Suprapubic skin (tissue), 4 donors: ENCODE data around the gene ATXN2. TPM values are rescaled to one million over a fixed set of nuclear protein-coding genes. Genes with fewer than 3 reads are reported as not detected.
A peak's percentile ranks its signal among the peaks of the same experiment; 100 is the strongest.

ENCODE experiments used
- DNase-seq, 2 donors: peaks; one replicate each; pipeline ENCODE4 v3.0.0-alpha.2; 2019; ENCODE audit warnings: low spot score in 2 of 2
- H3K27ac ChIP-seq: fragments of 200-600 bp; sonication (generic); one replicate; pipeline ENCODE4 v1.5.1; 2019
- H3K27me3 ChIP-seq: fragments of 200-600 bp; sonication (generic); one replicate; pipeline ENCODE4 v1.5.1; 2019
- H3K36me3 ChIP-seq: fragments of 200-600 bp; sonication (generic); one replicate; pipeline ENCODE4 v1.5.1; 2019
- H3K4me1 ChIP-seq: fragments of 200-600 bp; sonication (generic); one replicate; pipeline ENCODE4 v1.5.1; 2019
- H3K4me3 ChIP-seq: fragments of 200-600 bp; sonication (generic); one replicate; pipeline ENCODE4 v1.5.1; 2019; ENCODE audit warnings: mild to moderate bottlenecking
- H3K9me3 ChIP-seq: fragments of 200-600 bp; sonication (generic); one replicate; pipeline ENCODE4 v1.5.1; 2019
- CTCF ChIP-seq, 2 donors: fragments of 200-600 bp in 1 of 2; fragments of 450-650 bp in 1 of 2; sonication (generic) in 1 of 2; IDR thresholded peaks; one replicate each; pipeline ENCODE4 v1.5.1; 2016 to 2019; ENCODE audit warnings: antibody characterized with exemption in 2 of 2, mild to moderate bottlenecking in 1 of 2, moderate library complexity in 1 of 2
- EP300 ChIP-seq: sonication (generic); formaldehyde crosslinking; IDR thresholded peaks from one replicate; pipeline ENCODE4 v1.6.1; 2017; ENCODE audit warnings: antibody characterized with exemption
- POLR2A ChIP-seq, 2 donors: fragments of 450-650 bp; IDR thresholded peaks; one replicate each; pipeline ENCODE4 v1.6.1; 2017; ENCODE audit warnings: antibody characterized with exemption in 2 of 2, mild to moderate bottlenecking in 2 of 2, moderate library complexity in 2 of 2
- POLR2AphosphoS5 ChIP-seq, 3 donors: sonication (generic); formaldehyde crosslinking; IDR thresholded peaks; one replicate each; pipeline ENCODE4 v1.6.1; 2017; ENCODE audit warnings: antibody characterized with exemption in 3 of 3
- WGBS: methylation state at CpG from one replicate; pipeline ENCODE4 v1.1.5; 2018; 5-methylcytosine and 5-hydroxymethylcytosine counted together
- total RNA-seq, 4 donors: library from RNA; depleted of rRNA; stranded (reverse); fragments of >200 nt; gene quantifications; one replicate each; pipeline ENCODE4 v1.1.0, GENCODE V29; 2016

The ATXN2 gene
- total RNA-seq, 4 donors from 2014 or later = 23.3 to 62.8 (median 35.8) TPM

GRCh38 chr12:111640506-111640905, 41.4 kb upstream of the ATXN2 start:
- H3K36me3 ChIP-seq = peaks cover 33% of the 10 kb centered on the region
- no peak for DNase-seq
- no peaks in the 10 kb centered on the region for H3K9me3 ChIP-seq
- H3K27ac ChIP-seq = no peak overlapping the region
- H3K27me3 ChIP-seq = no peaks in the 10 kb centered on the region
- TF ChIP-seq POLR2AphosphoS5 (IDR thresholded peaks at IDR 0.05) (no peak), POLR2A (IDR thresholded peaks at IDR 0.05) (no peak)
- H3K4me3 ChIP-seq = no peak overlapping the region
- 92% methylated on average over 5 of the region's 5 CpGs for WGBS
- H3K4me1 ChIP-seq = peaks cover 24% of the 10 kb centered on the region

- TF ChIP-seq CTCF (IDR thresholded peaks at IDR 0.05) = no peak
- TF ChIP-seq POLR2A (IDR thresholded peaks at IDR 0.05) = no peak
- TF ChIP-seq POLR2AphosphoS5 (IDR thresholded peaks at IDR 0.05) = no peak
- no peak for TF ChIP-seq EP300
- peaks cover 13% of the 10 kb centered on the region for H3K36me3 ChIP-seq
- no peak overlapping the region for H3K4me3 ChIP-seq
- WGBS = 66% methylated on average over 6 of the region's 6 CpGs
- no peaks in the 10 kb centered on the region for H3K9me3 ChIP-seq
- no peak overlapping the region for H3K27ac ChIP-seq
- no peak for DNase-seq
- peaks cover 27% of the 10 kb centered on the region for H3K4me1 ChIP-seq
- no peaks in the 10 kb centered on the region for H3K27me3 ChIP-seq
Measured at GRCh38 chr12:111638556-111638955, 39.4 kb upstream of the ATXN2 start.

GRCh38 chr12:111636209-111636945, 37.3 kb upstream of the ATXN2 start:
- Histone ChIP-seq H3K4me1 (peaks cover 22% of the 10 kb centered on the region), H3K9me3 (no peaks in the 10 kb centered on the region), H3K36me3 (no peaks in the 10 kb centered on the region), H3K4me3 (no peak overlapping the region), H3K27me3 (no peaks in the 10 kb centered on the region), H3K27ac (peak overlapping the region; percentile 39)
- no peak for TF ChIP-seq EP300
- peak in 1 of 3 donors; percentile 14 for TF ChIP-seq POLR2AphosphoS5 (IDR thresholded peaks at IDR 0.05)
- peak; percentile 85 for DNase-seq
- 26% methylated on average over 16 of the region's 19 CpGs for WGBS

GRCh38 chr12:111635524-111635923, 36.4 kb upstream of the ATXN2 start:
- WGBS = 80% methylated on average over 8 of the region's 8 CpGs
- H3K27ac ChIP-seq = peak overlapping the region; percentile 7
- TF ChIP-seq POLR2AphosphoS5 (IDR thresholded peaks at IDR 0.05) (no peak), EP300 (no peak), CTCF (IDR thresholded peaks at IDR 0.05) (no peak), POLR2A (IDR thresholded peaks at IDR 0.05) (no peak)
- H3K36me3 ChIP-seq = no peaks in the 10 kb centered on the region
- H3K27me3 ChIP-seq = no peaks in the 10 kb centered on the region
- no peaks in the 10 kb centered on the region for H3K9me3 ChIP-seq
- H3K4me3 ChIP-seq = no peak overlapping the region
- peaks cover 22% of the 10 kb centered on the region for H3K4me1 ChIP-seq
- no peak for DNase-seq

GRCh38 chr12:111628505-111629260, 29.6 kb upstream of the ATXN2 start:
- Histone ChIP-seq H3K27ac (no peak overlapping the region), H3K4me1 (no peaks in the 10 kb centered on the region), H3K4me3 (no peak overlapping the region), H3K27me3 (no peaks in the 10 kb centered on the region), H3K9me3 (no peaks in the 10 kb centered on the region), H3K36me3 (no peaks in the 10 kb centered on the region)
- no peak for TF ChIP-seq CTCF (IDR thresholded peaks at IDR 0.05)
- no peak for TF ChIP-seq EP300
- TF ChIP-seq POLR2A (IDR thresholded peaks at IDR 0.05) = no peak
- TF ChIP-seq POLR2AphosphoS5 (IDR thresholded peaks at IDR 0.05) = no peak
- 88% methylated on average over 7 of the region's 7 CpGs for WGBS
- DNase-seq = no peak

- Histone ChIP-seq H3K36me3 (no peaks in the 10 kb centered on the region), H3K27me3 (no peaks in the 10 kb centered on the region), H3K27ac (no peak overlapping the region), H3K4me3 (no peak overlapping the region), H3K4me1 (no peaks in the 10 kb centered on the region), H3K9me3 (no peaks in the 10 kb centered on the region)
- DNase-seq = no peak
- 97% methylated on average over 6 of the region's 6 CpGs for WGBS
- no peak for TF ChIP-seq POLR2AphosphoS5 (IDR thresholded peaks at IDR 0.05)
- no peak for TF ChIP-seq CTCF (IDR thresholded peaks at IDR 0.05)
- no peak for TF ChIP-seq EP300
- TF ChIP-seq POLR2A (IDR thresholded peaks at IDR 0.05) = no peak
Measured at GRCh38 chr12:111626230-111626629, 27.1 kb upstream of the ATXN2 start.
